BE2C (cell line): Measurements from ENCODE around the gene EP400.

Experiments
- DNase-seq: peaks from one replicate; pipeline ENCODE4 v3.0.0-alpha.2; 2020
- H3K27me3 ChIP-seq: fragments of 250-450 bp; sonication (Bioruptor Pico); 2 replicates; pipeline ENCODE4 v1.5.1; 2020; ENCODE audit warnings: mild to moderate bottlenecking
- H3K36me3 ChIP-seq: fragments of 250-450 bp; sonication (Bioruptor Pico); 2 replicates; pipeline ENCODE4 v1.5.1; 2020; ENCODE audit warnings: mild to moderate bottlenecking
- H3K4me1 ChIP-seq: fragments of 250-450 bp; sonication (Bioruptor Pico); 2 replicates; pipeline ENCODE4 v1.5.1; 2020
- H3K4me3 ChIP-seq: 2 replicates; pipeline ENCODE4 v1.5.1; 2011; ENCODE audit warnings: low read depth, low read length
- H3K9me3 ChIP-seq: fragments of 250-450 bp; sonication (Bioruptor Pico); 2 replicates; pipeline ENCODE4 v1.5.1; 2020
- CTCF ChIP-seq: IDR thresholded peaks from 2 replicates; pipeline ENCODE4 v1.5.1; 2012; ENCODE audit warnings: mild to moderate bottlenecking, low read depth, low read length

EP400 gene

GRCh38 chr12:132065609-132066344 lies 116.0 kb downstream of the EP400 start:
- Histone ChIP-seq H3K4me1 (no peaks in the 10 kb centered on the region), H3K27me3 (no peaks in the 10 kb centered on the region), H3K9me3 (no peaks in the 10 kb centered on the region), H3K36me3 (peaks cover 66% of the 10 kb centered on the region), H3K4me3 (no peak overlapping the region)
- DNase-seq = no peak
- TF ChIP-seq CTCF = no peak

GRCh38 chr12:132066345-132066685 lies 116.6 kb downstream of the EP400 start:
- no peak overlapping the region for H3K4me3 ChIP-seq

GRCh38 chr12:132066749-132067148 lies 117.0 kb downstream of the EP400 start:
- no peaks in the 10 kb centered on the region for H3K4me1 ChIP-seq

More at GRCh38 chr12:132066345-132066685, 116.6 kb downstream of the EP400 start:
- Histone ChIP-seq H3K27me3 (no peaks in the 10 kb centered on the region), H3K9me3 (no peaks in the 10 kb centered on the region), H3K4me1 (no peaks in the 10 kb centered on the region), H3K36me3 (peaks cover 66% of the 10 kb centered on the region)
- no peak for TF ChIP-seq CTCF
- no peak for DNase-seq

GRCh38 chr12:132067182-132067581 lies 117.4 kb downstream of the EP400 start:
- Histone ChIP-seq H3K4me1 (no peaks in the 10 kb centered on the region), H3K36me3 (peaks cover 58% of the 10 kb centered on the region)

More at GRCh38 chr12:132066749-132067148, 117.0 kb downstream of the EP400 start:
- Histone ChIP-seq H3K4me3 (no peak overlapping the region), H3K27me3 (no peaks in the 10 kb centered on the region), H3K36me3 (peaks cover 63% of the 10 kb centered on the region), H3K9me3 (no peaks in the 10 kb centered on the region)
- TF ChIP-seq CTCF = no peak
- no peak for DNase-seq

GRCh38 chr12:132068250-132068649 lies 118.5 kb downstream of the EP400 start:
- Histone ChIP-seq H3K9me3 (no peaks in the 10 kb centered on the region), H3K4me3 (no peak overlapping the region), H3K36me3 (peaks cover 48% of the 10 kb centered on the region), H3K4me1 (no peaks in the 10 kb centered on the region), H3K27me3 (no peaks in the 10 kb centered on the region)
- no peak for DNase-seq
- no peak for TF ChIP-seq CTCF

More at GRCh38 chr12:132067182-132067581, 117.4 kb downstream of the EP400 start:
- Histone ChIP-seq H3K4me3 (no peak overlapping the region), H3K9me3 (no peaks in the 10 kb centered on the region), H3K27me3 (no peaks in the 10 kb centered on the region)
- no peak for TF ChIP-seq CTCF
- no peak for DNase-seq

GRCh38 chr12:132069336-132069985 lies 119.7 kb downstream of the EP400 start:
- Histone ChIP-seq H3K9me3 (no peaks in the 10 kb centered on the region), H3K27me3 (no peaks in the 10 kb centered on the region), H3K4me1 (no peaks in the 10 kb centered on the region), H3K36me3 (peaks cover 42% of the 10 kb centered on the region), H3K4me3 (no peak overlapping the region)
- no peak for TF ChIP-seq CTCF
- DNase-seq = no peak
